Measurements from ENCODE around the gene ZGPAT. TPM values are rescaled to one million over a fixed set of nuclear protein-coding genes. Genes with fewer than 3 reads are reported as not detected.

Gene ZGPAT
- total and polyA plus RNA-seq, 2 of the 13 experiments (the other 11 are each of a cell fraction or from before 2014, with no cell fraction given): 23.0 to 41.9 TPM

DNA sequence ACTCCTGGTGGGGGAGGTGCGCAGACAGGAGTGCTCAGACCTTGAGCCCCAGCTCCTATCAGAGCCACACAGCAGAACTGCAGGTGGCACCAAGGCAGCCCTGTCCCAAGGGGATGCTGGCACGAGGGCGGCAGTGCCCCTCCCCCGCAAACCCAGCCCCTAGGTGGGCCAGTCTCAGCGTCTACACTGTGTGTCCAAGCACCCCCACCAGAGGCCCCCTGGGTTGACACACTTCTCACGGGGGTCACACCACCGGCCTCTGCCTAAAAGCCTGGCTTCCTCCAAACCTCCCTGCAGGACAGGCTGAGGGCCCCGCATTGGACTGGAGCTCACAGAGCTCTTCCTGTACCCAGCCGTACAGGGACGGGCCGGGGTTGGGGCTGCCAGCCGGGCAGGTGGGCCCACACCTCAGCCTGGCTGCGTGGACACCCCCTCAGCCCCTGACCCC, 39.8 kb downstream of the ZGPAT start (continued):
- TF ChIP-seq, protein P1, sequence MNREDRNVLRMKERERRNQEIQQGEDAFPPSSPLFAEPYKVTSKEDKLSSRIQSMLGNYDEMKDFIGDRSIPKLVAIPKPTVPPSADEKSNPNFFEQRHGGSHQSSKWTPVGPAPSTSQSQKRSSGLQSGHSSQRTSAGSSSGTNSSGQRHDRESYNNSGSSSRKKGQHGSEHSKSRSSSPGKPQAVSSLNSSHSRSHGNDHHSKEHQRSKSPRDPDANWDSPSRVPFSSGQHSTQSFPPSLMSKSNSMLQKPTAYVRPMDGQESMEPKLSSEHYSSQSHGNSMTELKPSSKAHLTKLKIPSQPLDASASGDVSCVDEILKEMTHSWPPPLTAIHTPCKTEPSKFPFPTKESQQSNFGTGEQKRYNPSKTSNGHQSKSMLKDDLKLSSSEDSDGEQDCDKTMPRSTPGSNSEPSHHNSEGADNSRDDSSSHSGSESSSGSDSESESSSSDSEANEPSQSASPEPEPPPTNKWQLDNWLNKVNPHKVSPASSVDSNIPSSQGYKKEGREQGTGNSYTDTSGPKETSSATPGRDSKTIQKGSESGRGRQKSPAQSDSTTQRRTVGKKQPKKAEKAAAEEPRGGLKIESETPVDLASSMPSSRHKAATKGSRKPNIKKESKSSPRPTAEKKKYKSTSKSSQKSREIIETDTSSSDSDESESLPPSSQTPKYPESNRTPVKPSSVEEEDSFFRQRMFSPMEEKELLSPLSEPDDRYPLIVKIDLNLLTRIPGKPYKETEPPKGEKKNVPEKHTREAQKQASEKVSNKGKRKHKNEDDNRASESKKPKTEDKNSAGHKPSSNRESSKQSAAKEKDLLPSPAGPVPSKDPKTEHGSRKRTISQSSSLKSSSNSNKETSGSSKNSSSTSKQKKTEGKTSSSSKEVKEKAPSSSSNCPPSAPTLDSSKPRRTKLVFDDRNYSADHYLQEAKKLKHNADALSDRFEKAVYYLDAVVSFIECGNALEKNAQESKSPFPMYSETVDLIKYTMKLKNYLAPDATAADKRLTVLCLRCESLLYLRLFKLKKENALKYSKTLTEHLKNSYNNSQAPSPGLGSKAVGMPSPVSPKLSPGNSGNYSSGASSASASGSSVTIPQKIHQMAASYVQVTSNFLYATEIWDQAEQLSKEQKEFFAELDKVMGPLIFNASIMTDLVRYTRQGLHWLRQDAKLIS (CRISPR knock-in tag; IDR thresholded peaks at IDR 0.05): no peak
- TF ChIP-seq TOE1 (CRISPR knock-in tag; IDR thresholded peaks at IDR 0.05): no peak
- TF ChIP-seq SRY (CRISPR knock-in tag; IDR thresholded peaks at IDR 0.05): peak; percentile 30; the same call in 1 of the 2 replicates
- no peak for TF ChIP-seq TBP (CRISPR knock-in tag; IDR thresholded peaks at IDR 0.05)
- TF ChIP-seq RFX3 (CRISPR knock-in tag; IDR thresholded peaks at IDR 0.05): no peak
- TF ChIP-seq ZNF263 (CRISPR knock-in tag; IDR thresholded peaks at IDR 0.05): 0 out of 2 replicates have a peak, but pooled peaks have one; percentile 33
- TF ChIP-seq ZBED4 (CRISPR knock-in tag; IDR thresholded peaks at IDR 0.05; ENCODE audit: borderline replicate concordance): no peak
